Stimulated activated CD8-positive, alpha-beta memory T cell treated with anti-CD3 and anti-CD28 coated beads, Interleukin-7, amount 100 ng/mL, for 48 hours (primary cell): ENCODE measurements around the gene AKAP13.

Source experiments
- DNase-seq, 2 donors: peaks; one replicate each; pipeline ENCODE4 v3.0.0-alpha.2; 2020; ENCODE audit warnings: low read depth in 1 of 2; ENCODE audit errors: extremely low read depth in 1 of 2

Gene AKAP13

DNA sequence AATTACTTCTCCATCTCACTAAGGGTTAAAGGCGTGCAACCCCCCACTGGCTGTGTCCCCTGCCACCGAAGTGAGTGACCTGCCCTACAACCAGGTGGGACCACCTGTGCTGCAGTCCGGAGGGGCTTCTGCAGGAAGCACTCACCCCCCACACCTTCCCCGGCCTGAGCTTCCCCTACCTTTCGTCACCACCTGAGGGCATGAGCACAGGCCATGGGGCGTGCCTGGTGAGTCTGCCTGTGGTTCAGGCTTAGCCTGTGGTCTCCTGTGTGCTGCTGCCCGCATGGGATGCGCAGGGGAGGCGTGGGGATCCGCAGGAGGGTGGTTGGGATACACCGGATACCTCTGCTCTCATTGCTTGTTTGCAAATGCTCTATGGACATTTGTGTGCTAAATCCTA, 368.3 kb downstream of the AKAP13 start:
- DNase-seq, result no peak

DNA sequence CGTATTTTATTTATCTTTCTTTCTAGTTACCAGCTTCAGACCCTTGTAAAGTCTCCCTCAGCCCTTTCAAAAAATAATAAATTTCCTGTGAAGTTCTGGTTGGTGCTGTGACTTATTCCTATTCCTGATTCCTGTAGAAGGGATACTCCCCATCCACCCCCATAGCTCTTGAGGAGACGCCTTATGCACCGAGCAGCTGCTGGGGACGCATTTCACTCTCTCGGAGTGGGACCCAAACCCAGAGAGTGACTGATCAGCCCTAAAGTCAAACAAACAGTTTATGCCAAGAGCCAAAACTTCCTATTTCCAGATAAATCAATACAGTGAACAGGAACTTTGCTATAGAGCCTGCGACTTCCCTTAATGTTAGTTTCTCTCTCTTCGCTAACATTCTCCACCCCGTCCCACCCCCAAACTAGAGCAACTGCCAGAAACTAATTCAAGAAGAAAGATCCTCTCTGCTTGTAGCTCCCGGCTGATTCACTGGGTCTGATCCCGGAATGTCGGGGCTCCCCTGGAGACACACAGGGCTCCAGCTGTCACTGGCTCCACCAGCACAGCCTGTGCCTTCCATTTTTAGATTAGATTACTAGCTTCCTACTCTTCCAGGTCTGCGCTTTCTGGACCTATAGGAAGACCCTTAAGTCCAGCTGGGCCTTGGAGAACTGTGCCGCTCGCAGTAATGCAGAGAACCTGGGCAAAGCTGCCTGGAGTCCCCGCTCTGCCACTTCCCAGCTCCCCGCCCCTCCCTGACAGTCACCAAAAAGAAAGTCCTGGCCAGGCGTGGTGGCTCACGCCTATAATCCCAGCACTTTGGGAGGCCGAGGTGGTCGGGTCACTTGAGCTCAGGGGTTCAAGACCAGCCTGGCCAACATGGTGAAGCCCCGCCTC, 369.1 kb downstream of the AKAP13 start:
- no peak for DNase-seq

DNA sequence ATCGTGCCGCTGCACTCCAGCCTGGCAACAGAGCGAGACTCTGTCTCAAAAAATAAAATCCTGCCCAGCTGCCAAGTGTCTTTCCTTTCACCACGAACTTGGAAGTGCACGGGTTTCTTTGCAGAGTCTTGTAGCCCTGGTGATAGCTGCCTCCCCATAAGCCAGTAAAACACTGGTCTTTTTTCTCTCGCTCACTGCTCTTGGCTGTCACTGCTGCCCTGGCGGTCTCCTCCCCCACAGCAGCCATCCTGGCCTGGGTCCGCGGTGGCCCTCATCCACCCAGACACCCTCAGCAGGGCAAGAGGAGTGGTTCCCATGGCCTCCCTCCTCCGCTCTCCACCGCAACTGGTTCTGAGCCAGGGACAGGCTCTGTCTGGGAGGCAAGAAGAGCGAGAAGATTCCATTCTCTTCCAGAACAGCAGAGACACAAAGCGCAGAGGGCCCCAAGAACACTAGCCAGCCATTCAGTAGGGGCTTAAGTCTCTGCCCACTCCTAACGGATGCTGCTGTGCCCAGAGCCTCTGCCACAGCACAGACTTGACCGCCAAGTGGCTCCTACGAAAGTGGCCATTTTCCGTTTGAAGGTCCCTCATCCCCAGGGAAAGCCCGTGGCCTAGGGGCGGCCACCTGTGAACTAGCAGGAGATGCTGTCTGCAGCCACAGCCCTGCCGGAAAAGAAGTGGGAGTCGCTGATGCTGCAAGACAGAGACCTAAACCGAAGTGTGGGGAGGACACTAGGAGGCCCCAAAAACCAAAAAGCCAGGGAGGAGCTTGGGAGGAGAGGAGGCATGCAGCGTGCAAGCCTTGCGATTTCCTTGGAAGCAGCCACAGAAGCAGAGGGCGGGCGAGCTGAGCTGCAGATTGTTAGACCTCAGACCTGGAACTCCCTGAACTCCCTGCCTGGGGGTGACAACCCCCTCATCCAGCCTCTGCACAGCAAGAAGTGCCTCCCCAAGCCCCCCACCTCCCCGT, 370.2 kb downstream of the AKAP13 start:
- no peak for DNase-seq

DNA sequence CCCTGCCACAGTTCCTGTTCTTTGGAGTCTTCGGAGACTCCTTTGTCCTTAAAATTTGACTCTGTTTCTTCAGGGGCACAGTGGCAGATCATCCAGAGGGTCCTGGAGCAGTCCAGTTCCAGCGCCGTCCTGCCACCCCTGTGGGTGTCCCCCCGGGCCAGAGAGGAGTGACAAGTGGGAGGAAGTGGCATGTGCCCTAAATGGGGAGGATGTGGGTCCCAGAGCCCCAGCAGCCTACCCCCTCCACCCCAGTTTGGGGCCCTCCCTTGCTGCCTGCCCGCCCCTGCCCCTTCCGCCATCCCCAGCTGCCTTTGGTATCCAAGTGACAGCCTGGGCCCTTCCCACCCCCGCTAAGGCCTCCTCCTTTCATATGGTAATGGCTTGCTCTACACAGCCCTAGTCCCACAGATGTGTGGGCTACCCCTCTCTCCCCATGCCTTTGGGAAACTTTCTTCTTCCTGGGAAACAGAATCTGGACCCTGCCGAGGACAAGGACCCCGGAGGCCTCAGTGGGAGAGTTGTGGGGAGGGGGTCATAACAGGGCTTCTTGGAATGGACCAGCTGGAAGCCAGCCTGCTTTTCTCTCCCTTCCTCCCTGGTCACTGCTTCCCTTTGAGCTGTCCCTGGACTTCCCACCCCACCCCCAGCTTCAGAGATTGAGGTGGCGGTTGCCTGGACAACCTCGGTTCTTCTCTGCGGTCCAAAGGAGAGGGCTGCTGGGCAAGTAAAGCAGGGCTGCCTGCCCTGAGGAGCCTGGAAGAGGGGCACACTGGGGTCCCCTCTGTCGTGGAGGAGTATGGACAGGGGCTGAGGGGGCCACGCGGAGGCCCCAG, 371.1 kb downstream of the AKAP13 start:
- no peak for DNase-seq

DNA sequence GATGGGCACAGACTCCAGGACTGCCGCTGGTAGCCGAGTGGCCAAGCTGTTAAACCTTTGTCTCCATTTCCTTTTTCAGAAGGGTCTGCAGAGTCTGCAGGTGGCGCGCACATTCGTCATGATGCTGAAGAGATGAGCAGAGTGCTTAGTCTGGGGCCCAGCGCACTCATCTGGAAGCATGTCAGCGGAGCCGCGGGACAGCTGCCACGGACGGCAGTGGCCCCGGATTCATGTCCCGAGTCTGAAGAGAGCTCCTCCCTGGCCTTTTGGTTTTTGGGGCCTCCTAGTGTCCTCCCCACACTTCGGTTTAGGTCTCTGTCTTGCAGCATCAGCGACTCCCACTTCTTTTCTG, 371.7 kb downstream of the AKAP13 start:
- DNase-seq, result no peak

DNA sequence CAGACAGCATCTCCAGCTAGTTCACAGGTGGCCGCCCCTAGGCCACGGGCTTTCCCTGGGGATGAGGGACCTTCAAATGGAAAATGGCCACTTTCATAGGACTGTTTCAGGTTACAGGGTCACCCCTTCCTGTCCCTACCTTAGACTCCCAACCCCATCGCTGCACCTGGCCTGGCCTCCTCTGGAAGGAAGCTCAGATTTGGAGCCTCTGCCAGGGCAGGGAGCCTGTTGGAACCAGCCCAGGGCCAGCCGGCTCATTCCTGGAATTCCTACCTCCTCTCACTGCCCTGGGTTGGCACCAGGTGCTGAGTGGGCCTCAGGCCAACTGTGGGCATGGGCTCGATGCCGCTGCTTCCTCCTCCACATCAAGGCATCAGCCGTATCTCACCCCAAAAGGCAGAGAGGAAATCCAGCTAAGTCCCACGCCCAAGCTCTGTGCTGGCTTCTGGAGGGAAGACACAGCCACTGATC, 372.1 kb downstream of the AKAP13 start:
- DNase-seq, result no peak

DNA sequence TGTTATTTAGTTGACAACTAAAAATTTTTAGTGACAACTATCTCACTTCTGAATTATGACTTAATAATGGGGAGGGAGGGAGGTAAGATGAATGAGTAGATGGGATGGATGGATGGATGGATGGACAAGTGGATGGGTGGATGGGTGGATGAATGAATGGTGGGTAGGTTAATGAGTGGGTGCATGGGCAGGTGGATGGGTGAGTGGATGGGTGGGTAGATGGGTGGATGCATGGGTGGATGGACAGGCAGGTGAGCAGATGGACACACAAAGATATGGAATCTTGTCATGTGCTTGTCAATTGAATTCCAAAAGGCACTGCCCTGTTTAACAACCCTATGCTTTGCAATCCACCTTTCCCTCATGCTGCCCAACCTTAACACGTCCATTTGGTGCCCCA, 372.9 kb downstream of the AKAP13 start:
- no peak for DNase-seq

DNA sequence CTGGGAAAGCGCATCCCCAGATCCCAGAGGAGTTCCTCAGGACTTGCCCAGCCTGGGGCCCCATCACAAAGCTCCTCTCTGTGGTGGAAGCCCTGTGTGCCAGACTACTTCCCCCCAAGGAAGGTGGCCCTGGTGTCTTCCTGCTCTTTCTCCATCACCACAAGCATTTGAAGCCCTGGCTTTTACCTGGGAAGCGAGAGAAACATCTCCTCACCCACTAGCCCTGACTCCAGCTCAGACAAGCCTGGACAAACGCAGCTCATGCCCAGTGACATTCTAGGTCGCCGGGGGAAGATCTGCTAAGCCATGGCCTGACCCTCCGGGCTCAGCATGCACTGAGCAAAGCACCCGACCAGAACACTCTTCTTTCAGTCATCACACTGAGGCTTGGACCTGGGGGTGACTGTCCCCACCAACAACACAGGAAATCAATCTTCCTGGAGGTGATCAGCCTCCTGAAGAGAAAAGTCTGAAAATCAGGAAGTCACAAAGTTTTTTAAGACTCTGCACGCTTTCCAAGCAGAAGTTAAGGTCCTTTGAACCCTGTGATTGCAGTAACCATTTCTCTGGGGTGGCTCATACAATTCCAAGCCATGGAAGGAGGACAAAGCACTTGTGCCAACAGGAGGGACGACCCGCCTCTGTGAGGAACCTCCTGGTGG, 373.5 kb downstream of the AKAP13 start:
- DNase-seq, result no peak

DNA sequence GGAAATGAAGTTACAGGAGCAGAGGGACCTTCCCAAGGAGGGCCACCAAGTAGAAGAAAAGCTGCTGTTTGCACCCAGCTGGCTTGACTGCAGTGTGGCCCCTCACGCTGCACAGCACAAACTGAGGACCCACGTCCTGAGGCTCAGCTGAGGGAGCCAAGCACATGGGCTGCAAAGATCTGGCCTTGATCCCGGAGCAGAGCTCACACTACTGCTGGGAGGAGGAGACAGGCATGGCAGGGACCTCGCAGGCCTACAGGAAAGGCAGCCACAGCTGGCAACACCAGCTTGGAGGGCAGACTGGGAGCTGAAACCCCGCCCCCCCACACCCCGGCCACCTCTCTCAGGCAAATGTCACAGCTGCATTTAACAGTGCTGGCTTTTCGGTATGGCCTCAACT, 374.6 kb downstream of the AKAP13 start:
- DNase-seq, result no peak

DNA sequence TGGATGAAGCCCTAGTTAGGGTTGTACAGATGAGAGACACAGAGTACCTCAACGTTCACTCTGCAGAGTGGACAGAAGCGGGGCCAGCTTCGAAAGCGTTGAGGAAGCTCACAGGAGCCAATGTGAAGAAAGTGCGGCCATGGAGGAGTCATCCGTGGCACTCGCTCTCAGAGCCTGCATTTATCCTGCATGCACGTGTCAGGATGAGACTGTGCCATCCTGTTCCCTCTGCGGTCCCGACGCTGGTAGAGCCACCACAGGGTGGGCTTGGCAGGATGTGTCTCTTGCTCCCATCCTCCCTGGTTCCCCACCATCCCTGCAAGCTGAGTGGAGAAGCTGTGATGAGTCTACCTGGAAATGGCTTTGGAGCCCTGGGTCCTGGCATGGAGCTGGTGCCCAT, 375.1 kb downstream of the AKAP13 start:
- no peak for DNase-seq

DNA sequence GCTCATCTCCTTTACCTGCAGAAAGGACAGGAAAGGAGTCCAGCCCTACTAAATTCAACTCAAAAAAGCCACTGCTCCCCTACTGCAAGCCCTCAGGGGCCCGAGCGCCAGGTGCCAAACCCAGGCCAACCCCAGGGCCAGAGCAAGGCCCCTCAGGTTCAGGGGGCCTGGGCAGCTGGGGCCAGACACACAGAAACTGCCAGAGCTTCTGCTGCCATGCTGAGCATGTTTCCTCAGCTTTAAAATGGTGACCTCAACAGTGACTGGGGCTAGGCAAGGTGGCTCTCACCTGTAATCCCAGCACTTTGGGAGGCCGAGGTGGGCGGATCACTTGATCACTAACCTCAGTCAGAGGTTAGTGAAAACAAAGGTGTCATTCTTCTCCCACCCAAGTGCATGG, 375.5 kb downstream of the AKAP13 start:
- no peak for DNase-seq

DNA sequence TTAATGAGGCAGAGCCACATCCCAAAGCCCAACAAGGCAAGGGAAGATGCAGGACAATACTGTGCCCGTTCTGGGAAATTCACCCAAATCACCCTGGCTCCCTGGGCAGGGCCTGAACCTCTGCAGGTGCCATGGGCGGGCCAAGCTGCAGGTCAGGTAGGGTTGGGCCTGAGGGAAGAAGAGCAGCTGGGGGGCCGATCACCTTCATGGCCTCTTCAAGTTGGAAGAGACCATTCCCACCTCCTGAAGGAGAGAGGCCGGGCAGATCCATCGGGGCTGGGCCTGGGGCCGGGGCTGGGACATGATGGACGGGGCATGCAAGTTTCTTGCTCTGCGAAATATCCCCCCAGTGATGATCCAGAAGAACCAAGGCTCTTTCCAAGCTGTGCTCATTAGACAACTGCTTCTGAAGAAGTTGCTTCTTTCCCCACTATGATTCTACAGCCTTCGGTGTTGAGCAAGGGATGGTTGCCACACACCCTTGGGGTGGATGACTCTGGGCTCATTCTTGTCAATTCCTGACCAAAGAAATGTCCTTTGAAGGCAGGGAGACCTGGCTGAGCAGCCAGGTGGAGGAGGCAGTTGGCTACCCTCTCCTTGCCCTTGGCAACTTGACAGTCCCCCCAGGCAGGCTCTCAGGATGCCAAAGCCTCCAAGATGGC, 376.1 kb downstream of the AKAP13 start:
- DNase-seq, result no peak

DNA sequence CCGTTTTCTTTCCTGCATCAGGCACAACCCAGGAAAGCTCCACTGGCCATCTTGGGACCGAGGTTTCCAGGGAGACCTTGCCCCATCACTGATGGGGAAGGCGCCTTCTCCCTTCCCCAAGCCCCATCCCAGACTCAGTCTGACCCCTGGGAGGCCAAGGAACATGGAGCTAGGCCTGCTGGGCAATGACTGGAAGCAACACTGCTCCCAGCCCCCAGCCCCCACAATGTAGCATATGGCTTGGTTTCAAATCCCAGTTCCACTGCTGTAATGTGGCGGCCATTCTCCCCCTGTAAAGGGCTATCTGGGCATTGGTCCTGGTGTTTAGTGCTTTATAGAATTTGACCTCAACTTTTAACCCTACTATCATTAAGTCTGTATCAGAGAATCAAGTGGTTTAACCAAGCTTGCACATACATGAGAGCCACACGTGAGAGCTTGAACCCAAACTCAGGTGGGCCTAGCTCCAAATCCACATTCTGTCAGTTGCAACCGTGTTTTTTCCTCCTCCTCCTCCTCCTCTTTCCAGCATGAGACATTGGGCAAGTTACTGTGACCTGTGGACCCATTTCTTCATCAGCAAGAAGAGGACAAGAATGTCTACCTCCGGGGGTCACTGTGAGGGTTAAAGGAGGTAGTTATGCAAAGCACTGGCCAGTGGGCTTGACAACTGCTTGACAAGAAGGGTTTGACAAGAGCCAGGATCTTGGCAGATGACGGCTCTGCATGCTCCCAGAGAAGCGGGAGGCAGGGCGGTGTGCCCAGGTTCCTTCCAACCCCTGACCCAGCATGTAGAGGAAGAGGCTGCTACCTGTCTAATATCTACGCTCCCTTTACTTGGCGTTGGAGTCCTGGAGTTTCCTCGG, 376.9 kb downstream of the AKAP13 start:
- no peak for DNase-seq

DNA sequence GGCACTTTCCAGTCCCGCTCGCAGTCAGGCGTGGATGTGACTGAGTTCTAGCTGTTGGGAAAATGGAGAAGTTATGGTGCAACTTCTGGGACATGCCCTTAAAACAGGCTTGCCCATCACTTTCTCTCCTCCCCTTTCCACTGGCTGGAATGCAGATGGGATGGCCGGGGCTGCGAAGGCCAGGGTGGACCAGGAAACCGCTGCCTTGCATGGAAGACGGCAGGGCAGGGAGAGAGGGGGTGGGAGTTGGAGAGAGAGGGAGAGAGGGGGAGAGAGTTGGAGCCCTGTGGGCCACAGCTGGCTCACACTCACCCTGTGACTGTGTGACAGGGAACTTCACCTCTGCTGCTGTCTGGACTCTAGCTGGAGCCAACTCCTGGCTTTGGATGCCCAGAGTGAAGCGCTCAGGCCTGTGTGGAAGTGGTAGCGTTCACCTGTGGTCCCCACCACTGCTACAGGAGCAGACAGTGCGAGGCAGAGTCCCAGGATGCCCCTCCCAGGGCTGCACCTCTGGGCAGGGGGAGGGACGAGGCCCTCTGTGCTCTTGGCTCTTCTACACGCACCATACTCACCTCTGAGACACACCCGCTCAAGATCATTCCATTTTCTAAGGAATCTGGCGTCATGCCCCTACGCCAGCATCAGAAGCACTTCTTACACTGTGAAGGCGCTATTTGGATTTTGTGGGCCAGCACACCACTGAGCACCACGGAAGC, 377.7 kb downstream of the AKAP13 start:
- no peak for DNase-seq

DNA sequence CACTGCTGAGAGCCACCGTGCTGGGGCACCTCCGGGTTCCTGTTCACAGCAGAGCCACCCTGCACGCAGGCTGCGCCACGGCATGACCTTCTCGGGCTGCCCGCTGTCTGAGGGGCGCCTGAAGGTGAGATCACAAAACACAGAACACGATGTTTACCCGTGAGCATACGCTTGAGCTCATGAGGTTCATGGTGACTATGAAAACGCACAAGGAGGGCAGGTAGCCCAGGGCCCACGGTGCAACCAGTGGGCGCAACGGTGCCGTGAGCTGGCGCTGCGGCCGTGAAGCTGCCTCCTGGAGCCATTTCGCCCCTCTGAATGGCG, 378.2 kb downstream of the AKAP13 start:
- no peak for DNase-seq

DNA sequence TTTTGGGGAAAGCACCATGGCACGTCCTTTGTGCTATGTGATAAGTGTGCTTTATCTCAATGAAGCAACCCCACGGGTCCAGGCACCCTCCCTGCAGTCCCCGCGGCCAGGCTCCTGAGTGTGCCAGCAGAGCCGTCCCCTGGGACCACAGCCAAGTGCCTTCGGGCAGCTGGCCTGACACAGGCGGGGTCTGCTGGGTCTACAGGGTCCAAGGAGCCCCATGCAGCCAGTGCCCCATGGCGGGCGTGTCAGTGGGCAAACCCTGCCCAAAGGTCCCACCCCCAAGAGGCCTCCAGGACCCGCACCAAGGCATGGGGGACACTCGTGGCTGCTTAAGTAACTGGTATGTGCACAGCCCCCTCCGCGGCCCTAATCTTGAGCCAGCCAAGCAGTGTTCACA, 379.0 kb downstream of the AKAP13 start:
- no peak for DNase-seq

DNA sequence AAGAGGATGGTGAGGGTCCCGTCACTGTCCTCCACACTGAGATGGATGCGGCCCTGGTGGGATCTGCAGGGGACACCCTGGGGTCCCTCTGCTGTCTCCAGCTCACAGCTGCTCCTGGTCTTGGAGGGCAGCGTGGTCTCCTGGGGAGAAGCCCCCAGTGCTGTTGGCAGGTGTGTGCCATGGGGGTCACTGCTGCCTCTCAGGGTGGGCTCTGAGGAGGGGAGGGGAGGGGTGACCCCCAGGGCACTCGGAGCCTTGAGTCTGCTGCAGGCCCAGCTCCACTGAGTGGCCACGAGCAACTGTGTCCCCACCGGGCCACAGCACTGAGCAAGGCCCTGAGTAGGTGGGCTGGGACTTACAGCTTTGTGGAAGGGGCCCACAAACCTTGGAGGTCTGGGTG, 379.6 kb downstream of the AKAP13 start:
- DNase-seq, result no peak
